Panc1 (cell line): Measurements from ENCODE around the gene PMF1. TPM values are rescaled to one million over a fixed set of nuclear protein-coding genes. Genes with fewer than 3 reads are reported as not detected.
A peak's percentile ranks its signal among the peaks of the same experiment; 100 is the strongest.

ENCODE experiments used
- ATAC-seq: fragments of 200-7000 bp; cut with Tn5 transposase; 2 replicates; pipeline ENCODE4 v1.9.1; 2020; ENCODE audit warnings: mild to moderate bottlenecking, moderate library complexity
- BruUV-seq: library from RNA; stranded (reverse); fragments of 400-500 nt; replicated peaks from 2 replicates; lab custom pipeline; 2021; lab: Mats Ljungman, UMichigan
- CTCF ChIA-PET: fragments of 300-600 bp; sonication (Branson Sonifier 250); formaldehyde crosslinking; loops from one replicate; lab custom pipeline; 2022; ENCODE audit warnings: antibody characterized with exemption; lab: Charles Lee
- POLR2A ChIA-PET: fragments of 300-600 bp; sonication (Branson Sonifier 250); formaldehyde crosslinking; loops from one replicate; lab custom pipeline; 2022; ENCODE audit warnings: antibody characterized with exemption; lab: Charles Lee
- DNase-seq: peaks from one replicate; pipeline ENCODE4 v3.0.0-alpha.2; 2010; ENCODE audit warnings: low read depth, low spot score
- H3K27ac ChIP-seq: 2 replicates; pipeline ENCODE4 v1.5.1; 2011; ENCODE audit warnings: mild to moderate bottlenecking, low read length, inconsistent platforms
- H3K27me3 ChIP-seq: fragments of 200-500 bp; sonication (Bioruptor generic); 2 replicates; pipeline ENCODE4 v1.6.0; 2014; ENCODE audit warnings: low read length, inconsistent platforms; ENCODE audit not compliant: control insufficient read depth, insufficient read depth
- H3K36me3 ChIP-seq: fragments of 200-500 bp; sonication (Bioruptor generic); 2 replicates; pipeline ENCODE4 v1.5.1; 2014; ENCODE audit warnings: inconsistent platforms, mild to moderate bottlenecking, low read length, moderate library complexity; ENCODE audit not compliant: control insufficient read depth, insufficient read depth
- H3K4me1 ChIP-seq: 2 replicates; pipeline ENCODE4 v1.5.1; 2011; ENCODE audit warnings: inconsistent platforms, mild to moderate bottlenecking, low read length, moderate library complexity; ENCODE audit not compliant: control insufficient read depth, insufficient read depth
- H3K4me3 ChIP-seq, 2 experiments: 2 replicates each; pipeline ENCODE4 v1.5.1; 2011 to 2012; ENCODE audit warnings: low read depth in 2 of 2, low read length in 2 of 2, mild to moderate bottlenecking in 2 of 2, inconsistent platforms in 1 of 2, moderate library complexity in 1 of 2
- H3K9me3 ChIP-seq: fragments of 200-500 bp; sonication (Bioruptor generic); 2 replicates; pipeline ENCODE4 v1.5.1; 2014; ENCODE audit warnings: low read depth, mild to moderate bottlenecking, inconsistent platforms, low read length, moderate library complexity; ENCODE audit not compliant: control insufficient read depth, insufficient read depth
- CTCF ChIP-seq: fragments of 450-650 bp; IDR thresholded peaks from 2 replicates; pipeline ENCODE4 v1.5.1; 2017; ENCODE audit warnings: mild to moderate bottlenecking
- POLR2AphosphoS5 ChIP-seq: IDR thresholded peaks from 2 replicates; pipeline ENCODE4 v1.6.1; 2012; ENCODE audit warnings: mild to moderate bottlenecking, low read depth, low read length, moderate library complexity
- REST ChIP-seq, 2 experiments: IDR thresholded peaks; 2 replicates each; pipeline ENCODE4 v1.6.1; 2011 to 2012; ENCODE audit warnings: low read depth in 2 of 2, control low read depth in 1 of 2, low read length in 1 of 2, mild to moderate bottlenecking in 1 of 2, moderate library complexity in 1 of 2; ENCODE audit not compliant: insufficient read depth in 1 of 2
- SIN3A ChIP-seq: IDR thresholded peaks from 2 replicates; pipeline ENCODE4 v1.6.1; 2012; ENCODE audit warnings: low read depth, mild to moderate bottlenecking, low read length, moderate library complexity, borderline replicate concordance; ENCODE audit not compliant: insufficient read depth
- TCF7L2 ChIP-seq: IDR thresholded peaks from 2 replicates; pipeline ENCODE4 v1.6.1; 2011; ENCODE audit warnings: mild to moderate bottlenecking, low read depth, low read length, inconsistent platforms
- in situ Hi-C: cut with HindIII; loops from 2 replicates; pipeline ENCODE4 v1.10.0; 2016; ENCODE audit warnings: low sequenced_read_pairs, low pct_unique_long_range_greater_than_20kb
- intact Hi-C: fragments of 100-400 bp; cut with micrococcal nuclease; formaldehyde crosslinking; loops from one replicate; pipeline ENCODE4 v1.10.0; 2022; ENCODE audit not compliant: unreplicated experiment
- total RNA-seq: library from RNA; stranded (reverse); gene quantifications from one replicate; pipeline ENCODE4 v1.2.1, GENCODE V29; 2021; ENCODE audit not compliant: unreplicated experiment

PMF1 gene
- total RNA-seq, 1 experiment from 2014 or later = 57.5 TPM

GRCh38 chr1:156242738-156243137 lies 29.9 kb downstream of the PMF1 start:
- ATAC-seq (no peak), DNase-seq (no peak)
- Histone ChIP-seq H3K4me1 (peaks cover 9% of the 10 kb centered on the region), H3K27ac (no peak overlapping the region), H3K27me3 (no peaks in the 10 kb centered on the region), H3K4me3 (no peak overlapping the region), H3K9me3 (no peaks in the 10 kb centered on the region), H3K36me3 (no peaks in the 10 kb centered on the region)
- BruUV-seq = no TSS peak
- POLR2A ChIA-PET = no interaction called here
- TF ChIP-seq POLR2AphosphoS5 = no peak
- TF ChIP-seq CTCF = no peak
- TF ChIP-seq REST (IDR thresholded peaks at IDR 0.05; ENCODE audit: insufficient read depth in 1 of 2, low read depth in 2 of 2, low read length in 1 of 2) = no peak
- no peak for TF ChIP-seq SIN3A
- TF ChIP-seq TCF7L2 = no peak
- CTCF ChIA-PET = no interaction called here
- intact Hi-C loops (no loop called here), in situ Hi-C loops (no loop called here)

GRCh38 chr1:156244126-156244525 lies 31.3 kb downstream of the PMF1 start:
- TF ChIP-seq SIN3A (no peak), CTCF (no peak), REST (IDR thresholded peaks at IDR 0.05; ENCODE audit: insufficient read depth in 1 of 2, low read depth in 2 of 2, low read length in 1 of 2) (no peak), POLR2AphosphoS5 (no peak), TCF7L2 (no peak)
- BruUV-seq = no TSS peak
- ChIA-PET POLR2A (no interaction called here), CTCF (no interaction called here)
- ATAC-seq (0 out of 2 replicates have a peak, but pooled peaks have one; percentile 9), DNase-seq (no peak)
- Histone ChIP-seq H3K9me3 (no peaks in the 10 kb centered on the region), H3K27ac (no peak overlapping the region), H3K27me3 (no peaks in the 10 kb centered on the region), H3K4me1 (peaks cover 9% of the 10 kb centered on the region), H3K4me3 (no peak overlapping the region), H3K36me3 (no peaks in the 10 kb centered on the region)
- in situ Hi-C loops (no loop called here), intact Hi-C loops (no loop called here)
